ENCODE results near the gene STAT4.

Gene STAT4

GRCh38 chr2:191122638-191123294, 28.0 kb downstream of the STAT4 start:
- H3K9me3 ChIP-seq (ENCODE audit: control insufficient read depth, insufficient read depth, low read length), result no peaks in the 10 kb centered on the region
- no peaks in the 10 kb centered on the region for H3F3A ChIP-seq (ENCODE audit: control insufficient read depth, insufficient read depth)
- TF ChIP-seq EZH2phosphoT487 (IDR thresholded peaks at IDR 0.05; ENCODE audit: borderline replicate concordance, low read length) (no peak), CTCF (IDR thresholded peaks at IDR 0.05; ENCODE audit: low read depth, low read length, poor library complexity, severe bottlenecking) (no peak)
- no peaks in the 10 kb centered on the region for H3K9me2 ChIP-seq (replicated peaks; ENCODE audit: control insufficient read depth, low read length)
- H3K4me2 ChIP-seq (ENCODE audit: low read length), result no peak overlapping the region
- H3K27ac ChIP-seq (ENCODE audit: low read depth, low read length), result no peak overlapping the region
- no peaks in the 10 kb centered on the region for H3K36me3 ChIP-seq (ENCODE audit: control insufficient read depth, low read length)
- H3K4me3 ChIP-seq (ENCODE audit: low read length), result no peak overlapping the region
- no peaks in the 10 kb centered on the region for H3K27me3 ChIP-seq (ENCODE audit: control insufficient read depth, low read length)
- H4K20me1 ChIP-seq (ENCODE audit: control insufficient read depth, insufficient read depth, low read depth, low read length), result no peaks in the 10 kb centered on the region
- no peaks in the 10 kb centered on the region for H3K79me2 ChIP-seq (ENCODE audit: control insufficient read depth, low read length)
- no peaks in the 10 kb centered on the region for H3K4me1 ChIP-seq (ENCODE audit: control insufficient read depth, low read length)

GRCh38 chr2:191117341-191117740, 33.5 kb downstream of the STAT4 start:
- no peaks in the 10 kb centered on the region for H3K79me2 ChIP-seq (ENCODE audit: control insufficient read depth, low read length)
- H3K4me2 ChIP-seq (ENCODE audit: low read length), result no peak overlapping the region
- no peak overlapping the region for H3K27ac ChIP-seq (ENCODE audit: low read depth, low read length)
- no peak for TF ChIP-seq CTCF (IDR thresholded peaks at IDR 0.05; ENCODE audit: low read depth, low read length, poor library complexity, severe bottlenecking)
- TF ChIP-seq EZH2phosphoT487 (IDR thresholded peaks at IDR 0.05; ENCODE audit: borderline replicate concordance, low read length), result no peak
- no peaks in the 10 kb centered on the region for H4K20me1 ChIP-seq (ENCODE audit: control insufficient read depth, insufficient read depth, low read depth, low read length)
- no peaks in the 10 kb centered on the region for H3K9me2 ChIP-seq (replicated peaks; ENCODE audit: control insufficient read depth, low read length)
- no peak overlapping the region for H3K4me3 ChIP-seq (ENCODE audit: low read length)
- H3K4me1 ChIP-seq (ENCODE audit: control insufficient read depth, low read length), result no peaks in the 10 kb centered on the region
- no peaks in the 10 kb centered on the region for H3K36me3 ChIP-seq (ENCODE audit: control insufficient read depth, low read length)
- H3K9me3 ChIP-seq (ENCODE audit: control insufficient read depth, insufficient read depth, low read length), result no peaks in the 10 kb centered on the region
- H3F3A ChIP-seq (ENCODE audit: control insufficient read depth, insufficient read depth), result no peaks in the 10 kb centered on the region
- H3K27me3 ChIP-seq (ENCODE audit: control insufficient read depth, low read length), result no peaks in the 10 kb centered on the region

GRCh38 chr2:191115804-191116203, 35.0 kb downstream of the STAT4 start:
- Histone ChIP-seq H3K36me3 (ENCODE audit: control insufficient read depth, low read length) (no peaks in the 10 kb centered on the region), H3K9me2 (replicated peaks; ENCODE audit: control insufficient read depth, low read length) (no peaks in the 10 kb centered on the region), H3K27me3 (ENCODE audit: control insufficient read depth, low read length) (no peaks in the 10 kb centered on the region), H3K79me2 (ENCODE audit: control insufficient read depth, low read length) (no peaks in the 10 kb centered on the region), H4K20me1 (ENCODE audit: control insufficient read depth, insufficient read depth, low read depth, low read length) (no peaks in the 10 kb centered on the region), H3K9me3 (ENCODE audit: control insufficient read depth, insufficient read depth, low read length) (no peaks in the 10 kb centered on the region), H3F3A (ENCODE audit: control insufficient read depth, insufficient read depth) (no peaks in the 10 kb centered on the region), H3K4me1 (ENCODE audit: control insufficient read depth, low read length) (no peaks in the 10 kb centered on the region), H3K4me2 (ENCODE audit: low read length) (no peak overlapping the region), H3K27ac (ENCODE audit: low read depth, low read length) (no peak overlapping the region), H3K4me3 (ENCODE audit: low read length) (no peak overlapping the region)
- no peak for TF ChIP-seq EZH2phosphoT487 (IDR thresholded peaks at IDR 0.05; ENCODE audit: borderline replicate concordance, low read length)
- no peak for TF ChIP-seq CTCF (IDR thresholded peaks at IDR 0.05; ENCODE audit: low read depth, low read length, poor library complexity, severe bottlenecking)
